Activated CD8-positive, alpha-beta T cell treated with anti-CD3 and anti-CD28 coated beads for 36 hours (primary cell): ENCODE data around the gene SKAP1. TPM values are rescaled to one million over a fixed set of nuclear protein-coding genes. Genes with fewer than 3 reads are reported as not detected.

ENCODE experiments used
- ATAC-seq: fragments of 200-7000 bp; cut with Tn5 transposase; one replicate; pipeline ENCODE4 v1.10.0; 2021; ENCODE audit warnings: mild to moderate bottlenecking, moderate library complexity
- CTCF ChIA-PET: fragments of 350-600 bp; sonication (Branson Sonifier 250); formaldehyde crosslinking; loops from one replicate; lab custom pipeline; 2021; ENCODE audit warnings: antibody characterized with exemption; lab: Charles Lee
- POLR2A ChIA-PET: fragments of 350-600 bp; sonication (Branson Sonifier 250); formaldehyde crosslinking; loops from one replicate; lab custom pipeline; 2021; ENCODE audit warnings: antibody characterized with exemption; lab: Charles Lee
- DNase-seq: peaks from one replicate; pipeline ENCODE4 v3.0.0-alpha.2; 2020
- H3K27ac Mint-ChIP-seq: one replicate; pipeline ENCODE4 v1.8.0; 2021; ENCODE audit warnings: mild to moderate bottlenecking, mixed read lengths
- H3K27me3 Mint-ChIP-seq: one replicate; pipeline ENCODE4 v1.8.0; 2021; ENCODE audit warnings: mixed read lengths
- H3K36me3 Mint-ChIP-seq: one replicate; pipeline ENCODE4 v1.8.0; 2021; ENCODE audit warnings: low read depth, mixed read lengths
- H3K4me1 Mint-ChIP-seq: one replicate; pipeline ENCODE4 v1.8.0; 2021; ENCODE audit warnings: low read depth, mixed read lengths
- H3K4me3 Mint-ChIP-seq: one replicate; pipeline ENCODE4 v1.8.0; 2021; ENCODE audit warnings: mild to moderate bottlenecking, moderate library complexity, mixed read lengths
- H3K9me3 Mint-ChIP-seq: one replicate; pipeline ENCODE4 v1.8.0; 2021; ENCODE audit warnings: mixed read lengths
- CTCF ChIP-seq: fragments of 200-600 bp; IDR thresholded peaks from one replicate; pipeline ENCODE4 v1.8.0; 2022; ENCODE audit warnings: antibody characterized with exemption, mild to moderate bottlenecking
- intact Hi-C: fragments of 100-400 bp; cut with micrococcal nuclease; formaldehyde crosslinking; loops from one replicate; pipeline ENCODE4 v1.10.0; 2022
- total RNA-seq, 2 experiments: library from RNA; stranded (reverse); gene quantifications; one replicate each; pipeline ENCODE4 v1.2.3, GENCODE V29; 2021

SKAP1 gene
- total RNA-seq, 2 experiments from 2014 or later = 73.9 to 81.3 TPM

GRCh38 chr17:48283907-48284306 is 146.1 kb downstream of the SKAP1 start:
- no peak for ATAC-seq
- ChIA-PET POLR2A (no interaction called here), CTCF (interaction anchor here (0.7 to 6.6 kb wide), 2 partner anchors 10 to 20 kb away, joined by 3 to 34 read pairs; no protein-coding TSS in a partner anchor)
- no peaks in the 10 kb centered on the region for H3K9me3 Mint-ChIP-seq
- H3K36me3 Mint-ChIP-seq = peaks cover 5% of the 10 kb centered on the region
- H3K4me1 Mint-ChIP-seq = peaks cover 22% of the 10 kb centered on the region
- intact Hi-C loops = no loop called here
- no peak overlapping the region for H3K27ac Mint-ChIP-seq
- no peaks in the 10 kb centered on the region for H3K27me3 Mint-ChIP-seq
- TF ChIP-seq CTCF = no peak
- H3K4me3 Mint-ChIP-seq = no peak overlapping the region
- no peak for DNase-seq

GRCh38 chr17:48283411-48283810 is 146.6 kb downstream of the SKAP1 start:
- H3K4me3 Mint-ChIP-seq = no peak overlapping the region
- no peak overlapping the region for H3K27ac Mint-ChIP-seq
- DNase-seq (no peak), ATAC-seq (no peak)
- POLR2A ChIA-PET = no interaction called here
- H3K36me3 Mint-ChIP-seq = peaks cover 5% of the 10 kb centered on the region
- no peaks in the 10 kb centered on the region for H3K9me3 Mint-ChIP-seq
- no peak for TF ChIP-seq CTCF
- H3K27me3 Mint-ChIP-seq = no peaks in the 10 kb centered on the region
- CTCF ChIA-PET = interaction anchor here (6.6 kb wide), 1 partner anchor 19 kb away, joined by 34 read pairs; no protein-coding TSS in a partner anchor
- intact Hi-C loops = no loop called here
- H3K4me1 Mint-ChIP-seq = peaks cover 24% of the 10 kb centered on the region

GRCh38 chr17:48282303-48282702 is 147.7 kb downstream of the SKAP1 start:
- ChIA-PET CTCF (interaction anchor here (0.9 to 6.6 kb wide), 4 partner anchors 13 to 70 kb away, joined by 3 to 34 read pairs (median 4); no protein-coding TSS in a partner anchor), POLR2A (no interaction called here)
- Mint-ChIP-seq H3K9me3 (no peaks in the 10 kb centered on the region), H3K27ac (no peak overlapping the region), H3K36me3 (peaks cover 5% of the 10 kb centered on the region), H3K4me3 (no peak overlapping the region), H3K4me1 (peaks cover 24% of the 10 kb centered on the region), H3K27me3 (no peaks in the 10 kb centered on the region)
- no peak for TF ChIP-seq CTCF
- intact Hi-C loops = no loop called here
- no peak for ATAC-seq
- no peak for DNase-seq

- ATAC-seq = no peak
- DNase-seq = no peak
- POLR2A ChIA-PET = interaction anchor here (1.0 kb wide), 1 partner anchor 38 kb away, joined by 3 read pairs; no protein-coding TSS in a partner anchor
- no peaks in the 10 kb centered on the region for H3K27me3 Mint-ChIP-seq
- peaks cover 27% of the 10 kb centered on the region for H3K4me1 Mint-ChIP-seq
- intact Hi-C loops = no loop called here
- H3K9me3 Mint-ChIP-seq = no peaks in the 10 kb centered on the region
- H3K27ac Mint-ChIP-seq = peak overlapping the region; percentile 8
- peaks cover 3% of the 10 kb centered on the region for H3K36me3 Mint-ChIP-seq
- H3K4me3 Mint-ChIP-seq = no peak overlapping the region
- CTCF ChIA-PET = interaction anchor here (1.0 to 6.6 kb wide), 5 partner anchors 15 to 199 kb away, joined by 3 to 34 read pairs (median 3); no protein-coding TSS in a partner anchor
- TF ChIP-seq CTCF = no peak
Observed at GRCh38 chr17:48278760-48279491, 151.1 kb downstream of the SKAP1 start.

GRCh38 chr17:48276776-48277175 is 153.2 kb downstream of the SKAP1 start:
- peaks cover 18% of the 10 kb centered on the region for H3K4me1 Mint-ChIP-seq
- peak overlapping the region; percentile 49 for H3K27ac Mint-ChIP-seq
- ChIA-PET POLR2A (interaction anchor here (0.6 kb wide), 1 partner anchor 403 kb away, joined by 4 read pairs; no protein-coding TSS in a partner anchor), CTCF (interaction anchor here (1.5 kb wide), 1 partner anchor 14 kb away, joined by 5 read pairs; no protein-coding TSS in a partner anchor)
- no peaks in the 10 kb centered on the region for H3K27me3 Mint-ChIP-seq
- H3K36me3 Mint-ChIP-seq = peaks cover 3% of the 10 kb centered on the region
- peak; percentile 24 for ATAC-seq
- no peak overlapping the region for H3K4me3 Mint-ChIP-seq
- TF ChIP-seq CTCF = no peak
- intact Hi-C loops = no loop called here
- H3K9me3 Mint-ChIP-seq = no peaks in the 10 kb centered on the region
- DNase-seq = no peak
